ENCODE measurements around the gene ZFPM1.

ZFPM1 gene

DNA sequence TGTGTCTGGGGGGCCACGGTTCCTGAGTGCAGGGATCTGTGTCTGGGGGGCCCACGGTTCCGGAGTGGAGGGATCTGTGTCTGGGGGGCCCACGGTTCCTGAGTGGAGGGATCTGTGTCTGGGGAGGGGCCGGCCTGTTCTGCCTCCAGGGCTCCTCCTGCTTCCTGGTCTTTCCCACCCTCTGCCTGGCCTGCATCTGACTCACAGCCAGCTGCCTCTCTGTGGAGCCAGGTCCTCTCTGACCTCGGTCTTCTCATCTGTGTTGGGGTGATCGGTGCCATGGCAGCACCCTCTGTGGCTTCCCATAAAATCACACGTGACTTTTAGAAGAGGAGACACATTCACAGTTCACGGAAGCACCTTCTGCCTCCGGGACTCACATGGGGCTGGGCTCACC is 50.3 kb downstream of the ZFPM1 start:
- DNase-seq, result no peak

DNA sequence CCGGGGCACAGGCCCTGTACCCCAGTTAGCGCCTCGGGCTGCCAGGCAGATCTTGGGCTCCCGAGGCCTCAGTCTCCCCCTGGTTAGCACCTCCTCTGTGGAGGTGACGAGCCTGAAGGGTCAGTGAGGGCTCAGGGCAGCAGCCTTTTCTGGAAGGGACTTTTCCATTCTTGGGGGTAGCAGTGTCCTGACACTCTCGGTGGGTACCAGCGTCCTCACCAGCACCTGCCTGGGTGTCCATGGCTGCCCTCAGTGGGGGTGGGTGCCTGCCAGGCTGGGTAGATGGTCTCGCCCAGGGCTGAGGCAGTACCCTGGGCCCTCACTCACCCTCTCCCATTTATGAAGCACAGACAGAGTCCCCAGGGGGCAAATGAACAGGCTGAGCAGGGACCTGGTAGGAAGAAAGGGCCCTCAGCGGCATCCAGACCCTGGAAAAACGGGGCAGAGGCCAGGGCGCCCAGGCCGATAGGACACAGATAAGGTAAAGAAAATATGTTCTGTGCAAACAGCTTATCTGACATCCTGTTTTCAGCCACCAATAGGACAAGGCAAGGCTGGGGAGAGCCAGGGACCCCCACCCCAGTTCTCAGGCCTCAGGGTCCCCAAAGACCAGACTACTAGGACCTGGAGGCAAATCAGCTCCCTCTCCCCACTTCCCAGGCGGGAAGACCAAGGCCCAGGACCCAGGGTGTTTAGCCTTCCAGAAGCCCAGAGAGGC is 50.9 kb downstream of the ZFPM1 start:
- DNase-seq, result no peak

DNA sequence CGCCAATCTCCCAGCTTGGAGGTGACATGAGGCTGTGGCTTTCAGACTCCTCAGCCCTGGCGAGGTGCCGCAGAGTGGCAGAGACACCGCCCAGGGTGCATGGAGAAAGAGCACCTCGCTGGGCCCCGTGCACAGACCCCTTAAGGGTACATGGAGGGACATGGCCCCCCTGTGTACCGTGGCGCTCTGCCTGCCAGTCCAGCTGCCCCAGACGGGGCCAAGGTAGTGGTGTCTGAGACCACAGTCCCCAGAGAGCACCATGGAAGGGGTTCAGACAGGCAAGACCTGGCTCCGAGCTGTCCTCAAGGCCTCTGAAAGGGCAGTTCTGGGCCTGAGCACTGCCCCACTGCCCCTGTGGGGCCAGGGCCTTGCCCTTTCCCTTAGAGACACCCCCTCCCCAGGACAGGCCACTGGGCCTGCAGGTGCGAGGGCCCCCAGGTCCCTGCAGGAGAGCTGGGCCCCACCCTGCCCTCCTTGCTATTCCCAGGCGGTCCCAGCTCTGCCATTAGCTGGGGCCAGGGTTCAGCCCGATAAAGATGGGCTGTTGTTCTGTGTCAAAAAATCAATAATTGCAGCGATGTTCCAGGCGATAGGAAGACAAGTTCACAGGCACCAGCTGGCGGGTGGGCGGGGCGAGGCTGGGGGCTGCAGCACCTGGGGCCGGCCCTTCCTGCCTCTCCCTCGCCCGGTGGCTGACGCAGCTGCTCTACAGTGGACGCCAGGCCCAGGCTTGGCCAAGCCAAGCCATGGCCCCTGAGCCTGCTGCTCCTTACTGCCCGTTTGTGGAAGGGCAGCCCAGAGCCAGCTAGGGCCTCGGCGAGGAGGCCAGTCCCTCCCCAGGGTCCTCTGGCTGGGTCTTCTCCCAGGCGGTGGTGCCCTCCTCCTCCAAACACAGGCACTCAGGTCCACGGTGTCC is 51.7 kb downstream of the ZFPM1 start:
- DNase-seq, result no peak

DNA sequence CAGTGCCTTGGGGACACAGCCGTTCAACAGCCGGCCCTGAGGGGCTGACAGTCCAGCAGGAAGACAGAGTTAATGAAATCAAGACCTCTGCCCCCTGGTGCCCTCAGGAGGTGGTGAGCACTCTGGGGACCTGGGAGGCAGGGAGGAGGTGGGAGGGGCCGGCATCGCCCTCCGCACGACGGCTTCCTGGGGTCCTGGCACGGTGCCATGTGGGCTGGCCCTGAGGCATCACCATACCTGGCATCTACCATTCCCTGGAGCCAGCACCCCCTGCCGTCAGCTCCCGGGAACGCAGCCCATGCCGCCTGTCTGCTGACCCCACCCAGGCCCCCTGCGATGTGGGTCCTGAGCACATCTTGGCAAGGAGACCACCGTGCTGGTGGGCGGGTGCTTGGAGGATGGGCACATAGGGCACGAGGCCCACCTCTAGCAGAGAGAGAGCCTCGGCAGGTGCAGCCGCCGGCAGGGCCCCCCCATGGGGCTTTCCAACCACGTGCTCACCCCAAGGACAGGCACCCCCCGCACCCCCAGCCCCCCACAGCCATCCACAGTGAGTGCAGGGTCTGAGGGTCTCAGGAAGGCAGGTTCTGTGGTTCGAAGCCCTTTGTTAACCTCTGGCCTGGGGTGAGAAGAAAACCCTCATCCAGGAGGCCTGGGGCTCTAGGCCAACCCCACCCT is 52.5 kb downstream of the ZFPM1 start:
- DNase-seq, result no peak

DNA sequence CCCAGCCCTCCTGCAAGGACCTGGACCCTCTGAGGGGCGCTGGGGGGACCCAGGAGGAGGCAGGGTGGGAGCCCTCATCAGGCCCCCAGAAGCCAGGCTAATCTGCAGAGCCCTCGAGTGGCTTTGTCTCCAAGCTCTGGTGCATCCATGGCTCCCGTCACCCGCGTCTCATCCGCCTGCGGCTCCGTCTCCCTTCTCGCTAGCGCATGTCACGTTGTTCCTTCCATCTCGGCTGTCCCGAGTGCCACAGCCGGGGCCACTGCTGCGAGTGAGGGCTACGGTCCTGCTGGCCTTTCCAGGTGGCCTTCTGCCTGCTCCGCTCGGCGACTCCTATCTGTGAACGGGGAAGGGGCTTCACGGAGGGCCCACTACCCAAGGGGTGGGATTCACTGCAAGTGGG is 53.6 kb downstream of the ZFPM1 start:
- DNase-seq, result no peak

DNA sequence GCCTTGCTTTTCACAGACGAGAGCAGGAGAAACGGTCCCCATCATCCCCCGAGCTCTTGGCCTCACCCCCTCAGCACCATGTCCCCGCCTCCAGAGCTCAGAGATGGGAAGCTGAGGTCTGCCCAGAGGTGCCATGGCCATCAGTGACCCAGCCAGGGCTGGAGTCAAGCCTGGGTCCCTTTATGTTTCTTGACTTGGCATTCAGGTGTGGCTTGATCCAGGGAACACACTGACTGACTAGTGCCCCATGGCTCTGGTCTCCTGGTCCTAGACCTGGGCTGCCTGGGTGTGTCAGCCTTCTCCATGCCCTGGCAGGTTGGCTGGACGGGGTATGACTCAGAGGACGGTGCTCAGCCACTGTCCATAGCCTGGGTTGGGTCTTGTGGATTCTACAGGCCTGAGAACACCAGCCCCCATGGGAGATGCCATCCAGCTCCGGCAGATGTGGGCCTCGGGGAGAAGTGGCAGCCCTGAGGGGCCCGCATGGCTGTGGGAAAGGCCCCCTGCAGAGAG is 54.2 kb downstream of the ZFPM1 start:
- no peak for DNase-seq

DNA sequence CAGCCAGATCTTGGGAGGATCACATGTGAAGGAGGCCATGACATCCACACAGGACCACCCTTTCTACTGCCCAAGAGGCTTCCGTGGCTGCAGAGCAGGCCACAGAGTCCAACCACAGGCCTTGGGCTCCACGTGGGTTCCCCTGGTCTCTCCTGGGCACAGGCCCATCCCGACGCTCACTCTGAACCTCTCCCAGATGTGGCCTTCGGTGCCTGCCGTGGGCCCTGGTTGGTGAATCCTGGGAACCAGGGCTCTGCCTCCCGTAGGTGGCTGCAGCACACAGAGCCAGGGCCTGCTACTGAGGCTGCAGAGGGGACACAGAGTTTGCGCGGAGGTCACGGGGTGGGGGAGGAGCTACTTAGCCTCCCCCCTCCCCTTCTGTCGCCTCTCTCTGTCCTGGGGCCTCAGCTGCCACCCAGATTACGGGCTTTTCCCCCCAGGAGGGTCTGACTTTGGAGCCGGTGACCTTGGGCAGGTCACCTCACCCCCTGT is 55.3 kb downstream of the ZFPM1 start:
- no peak for DNase-seq

DNA sequence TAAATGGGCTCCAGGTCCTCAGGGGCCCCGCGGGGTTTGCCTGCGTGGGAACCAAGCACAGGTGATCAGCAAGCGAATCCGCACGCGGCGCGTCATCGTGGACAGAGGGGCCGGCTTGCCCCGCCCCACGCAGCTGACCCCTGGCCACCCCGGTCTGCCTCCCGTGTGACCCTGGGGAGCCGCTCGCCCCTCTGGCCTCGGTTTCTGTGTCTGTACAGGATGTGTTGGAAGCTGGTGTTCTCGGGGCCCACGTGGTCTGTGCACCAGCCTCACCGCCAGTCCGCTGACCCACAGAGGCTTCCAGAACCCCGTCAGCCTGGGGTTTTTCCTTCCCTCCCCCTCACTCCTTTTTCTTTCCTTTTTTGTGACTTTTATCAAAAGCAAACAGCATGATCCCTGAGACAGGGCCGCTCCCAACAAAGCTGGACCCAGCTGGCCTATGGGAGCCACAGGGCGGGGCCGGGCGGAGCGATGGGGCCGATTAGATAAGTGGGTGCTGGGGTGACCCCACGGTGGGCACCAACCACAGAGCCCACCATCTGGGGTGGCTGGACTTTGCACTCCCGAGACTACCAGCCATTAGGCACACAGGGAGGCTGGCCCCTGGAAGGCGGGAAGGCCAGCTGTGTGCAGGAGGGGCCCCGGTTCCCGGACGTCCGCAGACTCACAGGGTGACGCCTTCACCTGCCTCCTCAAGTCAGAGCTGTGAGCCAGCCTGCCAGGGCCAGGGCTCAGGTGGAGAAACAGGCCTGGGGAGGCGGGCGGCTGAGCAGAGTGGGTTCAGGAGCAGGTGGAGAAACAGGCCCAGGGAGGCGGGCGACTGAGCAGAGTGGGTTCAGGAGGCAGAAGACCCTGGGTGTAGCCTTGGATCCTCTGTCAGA is 56.0 kb downstream of the ZFPM1 start:
- DNase-seq, result no peak

DNA sequence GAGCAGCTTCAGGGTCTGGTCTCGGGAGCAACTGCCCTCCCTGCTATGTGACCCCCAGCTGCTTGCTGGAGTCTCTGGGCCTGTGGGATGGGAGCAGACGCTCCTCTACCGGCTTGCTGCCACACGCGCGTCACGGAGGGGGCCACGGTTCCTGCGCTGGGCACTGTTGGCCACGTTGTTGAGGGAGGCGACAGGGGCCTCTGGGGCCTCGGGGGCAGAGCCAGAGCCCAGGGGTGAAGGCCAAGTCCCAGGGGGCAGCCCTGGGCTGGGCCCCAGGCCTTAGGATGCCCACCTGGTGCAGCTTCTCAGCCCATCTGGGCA is 56.6 kb downstream of the ZFPM1 start:
- no peak for DNase-seq

DNA sequence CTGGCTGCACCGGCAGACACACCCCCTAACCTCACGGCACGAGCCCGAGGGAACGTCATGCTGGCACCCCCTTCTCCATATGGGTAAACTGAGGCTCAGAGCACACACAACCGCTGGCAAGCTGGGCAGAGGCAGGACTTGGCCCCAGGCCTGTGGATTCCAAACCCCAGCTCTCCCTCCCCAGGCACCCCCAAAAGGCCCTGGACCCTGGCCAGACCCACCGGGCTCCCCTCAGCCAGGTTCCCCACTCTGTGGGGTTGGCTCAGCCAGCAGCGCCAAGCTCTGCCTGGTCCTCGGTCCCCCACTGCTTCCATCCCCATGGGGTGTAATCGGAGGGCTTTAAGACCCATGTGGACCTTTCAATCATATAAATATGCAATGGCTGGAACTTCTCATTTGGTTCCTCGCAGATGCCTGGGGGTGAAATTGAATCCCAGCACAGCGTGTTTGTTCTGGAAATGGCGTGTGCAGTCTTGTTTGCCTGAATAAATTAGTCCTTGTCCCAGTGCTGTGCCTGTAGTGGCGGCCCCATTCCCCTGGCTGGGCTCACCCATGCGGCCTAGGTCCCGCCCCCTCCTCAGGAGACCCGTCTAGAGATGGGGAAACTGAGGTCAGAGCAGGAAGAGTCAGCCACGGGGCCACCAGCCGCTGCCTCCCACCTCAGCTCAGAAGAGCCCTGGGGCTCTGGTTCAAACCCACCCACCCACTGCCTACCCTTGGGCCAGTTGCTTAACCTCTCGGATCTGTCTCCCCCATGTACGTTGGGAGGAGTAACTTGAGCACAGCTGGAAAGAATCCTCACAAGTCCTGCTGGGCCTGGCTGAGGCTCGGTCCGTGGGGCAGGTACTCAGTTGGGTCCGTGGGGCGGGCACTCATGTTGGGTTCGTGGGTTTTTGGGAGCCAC is 57.3 kb downstream of the ZFPM1 start:
- no peak for DNase-seq

DNA sequence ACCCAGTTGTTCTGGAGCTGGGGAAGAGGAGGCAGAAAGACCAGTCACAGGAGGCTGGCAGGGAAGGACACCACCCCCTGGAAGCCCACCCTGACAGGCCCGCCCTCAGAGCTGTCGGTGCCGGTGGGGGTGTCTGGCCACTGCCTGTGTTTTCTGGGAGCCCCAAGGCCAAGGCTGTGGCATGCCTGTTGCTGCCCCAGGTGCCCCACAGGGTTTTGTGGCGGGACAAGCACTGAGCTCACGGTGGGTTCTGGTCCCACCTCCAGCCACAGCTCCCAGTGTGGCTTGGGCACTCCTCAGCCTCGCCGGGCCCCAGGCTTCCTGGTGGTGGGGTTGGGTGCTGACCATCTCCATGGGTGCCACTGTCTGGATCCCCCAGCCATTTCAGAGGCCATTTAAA is 58.0 kb downstream of the ZFPM1 start:
- DNase-seq, result no peak

DNA sequence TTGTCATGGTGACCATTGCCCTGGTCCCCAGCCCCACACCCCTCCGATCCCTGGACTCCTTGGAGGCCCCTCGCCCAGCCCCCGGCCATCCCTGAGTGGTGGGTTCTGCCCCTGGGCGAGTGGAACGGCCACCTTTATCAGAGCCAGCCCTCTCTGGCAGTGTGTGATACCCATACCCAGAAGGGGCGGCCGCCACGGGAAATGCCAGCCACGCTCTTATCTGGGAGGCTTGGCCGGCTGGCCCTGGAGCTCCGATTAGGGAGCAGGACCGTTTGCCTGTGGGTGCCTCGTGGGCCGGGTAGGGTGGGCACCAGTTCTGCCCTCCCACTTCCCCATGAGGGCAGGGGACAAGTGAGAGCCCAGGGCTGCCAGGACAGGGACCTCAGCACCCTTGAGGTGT is 58.8 kb downstream of the ZFPM1 start:
- no peak for DNase-seq

DNA sequence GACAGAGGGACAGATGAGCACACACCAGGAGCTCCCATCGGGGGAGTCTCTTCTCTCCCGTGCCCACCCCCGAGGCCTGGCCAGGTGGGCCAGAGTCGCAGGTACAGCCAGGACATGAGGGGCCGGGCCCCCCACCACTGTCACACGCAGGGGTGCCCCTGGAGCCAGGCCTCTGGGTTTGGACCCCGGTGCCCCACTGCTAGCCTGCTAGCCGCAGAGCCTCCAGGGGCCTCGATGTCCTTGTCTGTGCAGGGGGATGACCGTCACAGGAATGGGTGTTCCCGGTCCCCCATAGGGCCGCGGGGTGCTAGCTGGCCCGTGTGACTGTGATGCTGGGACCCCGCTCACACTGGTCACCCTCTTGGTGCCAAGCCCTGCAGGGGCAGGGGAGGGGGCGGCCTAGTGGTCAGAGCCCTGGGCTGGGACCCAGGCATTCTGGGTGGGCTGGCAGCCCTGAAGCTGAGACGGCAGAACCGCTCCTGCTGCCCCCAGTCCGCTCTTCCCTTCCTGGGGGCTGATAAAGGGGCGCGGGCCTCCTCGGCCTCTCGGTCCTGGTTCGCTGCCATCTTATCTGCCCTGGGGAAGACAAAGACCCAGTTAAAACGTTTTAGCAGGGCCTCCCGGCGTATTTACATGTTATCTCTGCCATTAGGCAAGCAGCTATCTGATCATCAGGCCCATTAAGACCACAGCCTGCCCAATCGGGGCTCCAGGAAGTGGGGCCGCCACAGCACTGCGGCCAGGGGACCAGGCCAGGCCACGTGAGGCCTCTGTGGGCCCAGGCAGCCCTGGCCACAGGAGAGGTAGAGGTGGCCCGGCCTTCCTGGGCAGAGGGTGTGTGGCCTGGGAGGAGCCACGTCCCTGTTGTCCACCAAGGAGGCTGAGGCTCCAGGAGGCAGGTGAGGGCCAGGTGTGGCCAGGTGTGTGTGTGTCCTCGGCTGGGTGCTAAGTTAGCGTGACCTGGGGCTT is 59.9 kb downstream of the ZFPM1 start:
- DNase-seq, result no peak

DNA sequence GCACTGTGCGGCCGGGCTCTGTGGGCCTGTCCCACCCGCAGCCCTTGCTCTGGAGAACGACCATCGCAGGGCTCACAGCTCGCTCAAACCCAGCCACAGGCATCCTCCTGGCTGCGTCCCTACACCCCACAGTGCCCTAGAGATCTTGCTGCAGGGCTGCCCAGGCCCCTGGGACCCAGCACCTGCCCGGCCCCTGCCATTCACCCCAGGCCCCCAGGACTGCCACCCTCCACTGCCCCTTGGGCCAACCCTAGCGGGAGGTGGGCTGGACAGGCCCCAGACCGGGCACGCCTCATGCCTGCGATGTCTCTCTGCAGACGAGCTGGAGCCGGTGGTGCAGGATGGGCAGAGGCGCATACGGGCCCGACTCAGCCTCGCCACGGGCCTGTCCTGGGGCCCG is 61.0 kb downstream of the ZFPM1 start:
- no peak for DNase-seq

DNA sequence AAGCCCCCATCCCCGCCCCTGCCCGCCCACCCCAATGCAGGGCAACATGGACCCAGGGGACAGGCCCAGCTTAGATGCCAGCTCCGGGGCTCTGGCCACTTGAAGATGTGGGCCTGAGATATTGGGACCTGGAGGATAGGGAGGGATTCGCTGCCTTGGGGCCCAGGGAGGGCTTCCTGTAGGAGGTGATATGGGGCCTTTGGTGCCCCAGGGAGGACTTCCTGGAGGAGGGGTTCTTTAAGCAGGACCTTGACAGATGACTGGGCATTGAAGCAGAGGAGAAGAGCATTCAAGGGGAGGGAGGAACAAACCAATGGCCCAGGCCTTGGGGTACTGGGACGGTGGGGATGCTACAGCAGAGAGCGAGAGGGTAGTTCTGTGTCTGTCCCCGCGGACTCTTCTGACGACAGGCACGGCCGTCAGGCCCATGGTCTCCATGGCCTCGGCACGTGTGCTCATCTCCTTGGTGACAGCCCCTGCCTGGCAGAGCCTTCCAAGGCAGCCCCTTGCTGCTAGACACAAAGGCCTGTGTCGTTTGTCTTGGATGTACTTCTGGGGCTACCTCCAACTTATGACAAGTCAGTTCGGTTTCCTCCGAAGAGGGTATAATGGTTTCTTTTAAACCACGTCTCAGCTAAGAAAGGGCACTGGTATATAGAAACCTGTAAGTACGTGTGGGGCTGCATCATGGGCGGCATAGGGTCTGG is 61.6 kb downstream of the ZFPM1 start:
- DNase-seq, result no peak

DNA sequence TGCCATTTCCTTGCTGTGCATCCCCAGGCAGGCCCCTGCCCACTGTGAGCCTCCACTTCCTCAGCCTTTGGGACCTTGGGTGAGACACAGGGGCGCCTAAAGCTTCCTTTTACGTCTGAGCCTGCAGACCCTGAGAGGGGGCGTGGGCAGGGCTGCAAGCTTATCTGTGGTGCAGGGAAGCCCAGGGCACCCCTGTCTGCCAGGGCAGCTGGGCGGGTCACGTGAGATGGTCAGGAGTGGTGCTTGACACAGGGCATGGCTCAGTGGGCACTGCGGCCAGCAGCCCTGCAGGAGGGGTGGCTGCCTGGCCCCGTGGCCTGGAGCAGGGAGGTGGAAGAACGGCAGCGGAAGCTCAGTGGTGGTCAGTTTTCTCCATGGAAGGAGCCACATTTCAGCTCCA is 62.3 kb downstream of the ZFPM1 start:
- no peak for DNase-seq

DNA sequence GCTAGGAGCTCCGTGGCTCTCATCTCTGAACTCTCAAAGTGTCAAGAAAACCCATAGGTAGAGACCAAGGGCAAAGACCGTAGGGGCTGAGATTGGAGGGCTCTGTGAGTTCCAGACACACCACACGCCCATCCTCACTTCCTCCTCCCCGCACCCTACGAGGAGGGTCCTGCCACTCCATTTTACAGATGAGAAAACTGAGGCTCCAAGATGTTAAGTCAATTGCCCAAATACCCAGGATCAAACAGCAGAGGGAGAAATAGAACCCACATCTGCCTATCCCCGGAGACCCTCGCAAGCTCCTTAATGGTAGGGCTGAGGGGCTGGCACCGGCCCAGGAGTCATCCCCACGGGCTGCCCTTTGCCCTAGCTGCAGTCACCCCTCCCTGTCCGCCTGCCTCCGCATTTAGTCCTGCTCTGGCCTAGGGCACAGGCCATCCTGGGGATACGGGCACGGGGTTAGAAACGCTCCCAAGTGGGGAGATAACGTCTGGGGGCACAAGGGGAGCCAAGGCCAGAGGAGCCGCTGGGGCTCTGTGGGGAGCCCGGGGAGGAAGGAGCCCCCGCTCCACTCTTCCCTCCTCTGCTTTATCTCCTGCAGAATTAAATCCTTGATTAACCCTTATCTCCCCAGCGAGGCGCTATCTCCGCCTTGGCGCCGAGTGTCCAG is 63.0 kb downstream of the ZFPM1 start:
- no peak for DNase-seq

DNA sequence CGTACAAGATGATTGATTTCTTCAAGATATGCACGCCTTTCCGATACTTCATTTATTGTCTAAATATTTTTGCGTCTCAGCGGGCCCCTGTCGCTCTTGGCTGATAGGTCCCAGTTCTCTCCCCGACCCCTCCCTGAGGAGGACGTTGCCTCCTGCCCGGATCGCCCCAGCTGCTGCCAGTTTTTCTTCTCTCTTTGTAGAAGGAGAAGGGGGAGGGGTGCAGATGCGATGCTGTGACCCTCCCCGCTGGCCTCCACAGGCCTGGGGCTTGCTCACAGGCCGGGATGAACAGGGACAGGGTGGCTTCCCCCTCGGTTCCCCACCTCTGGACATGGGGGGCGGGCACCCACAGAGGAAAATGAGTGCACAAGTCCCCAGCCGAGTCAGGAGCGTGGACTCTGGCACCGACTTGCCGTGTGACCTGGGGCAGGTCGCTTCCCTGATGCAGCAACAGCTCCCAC is 63.6 kb downstream of the ZFPM1 start:
- no peak for DNase-seq
